Mesenteric fat pad (tissue), 1 donor: ENCODE results near the gene SIDT2. TPM values are rescaled to one million over a fixed set of nuclear protein-coding genes. Genes with fewer than 3 reads are reported as not detected.
A peak's percentile ranks its signal among the peaks of the same experiment; 100 is the strongest.
"Not testable (repeated sequence)": the region's sequence is repeated elsewhere in the genome, so short reads cannot be mapped to it uniquely, and the experiment has no call there.

Experiments used
- DNase-seq: peaks from one replicate; pipeline ENCODE4 v3.0.0-alpha.2; 2020; ENCODE audit warnings: low spot score
- long read RNA-seq: library from polyadenylated mRNA; unstranded; transcript quantifications from one replicate; pipeline ENCODE4 v2.0.0, GENCODE V29; 2020
- total RNA-seq: library from RNA; stranded (reverse); fragmentation: NEBNext Ultra II Directional; extraction: Animal tissue kit (Norgen Biotek cat#: 25700); gene quantifications from one replicate; pipeline ENCODE4 v1.2.1, GENCODE V29; 2021
- donor health status: DM: yes; HTN: yes; CAD: no.

The SIDT2 gene
- 226 TPM for total RNA-seq
- long read RNA-seq, partial matches to known transcripts: 111 of 139 reads
- long read RNA-seq, other reads (novel, unspliced or antisense): 24 of 139 reads

- peak; percentile 98 for DNase-seq
Observed at GRCh38 chr11:117178210-117179034, at the start of gene SIDT2. SIDT2 (plus strand) TSS chr11:117178743; CDS start chr11:117179264, 521 bp downstream.

GRCh38 chr11:117130396-117130795 lies 48.1 kb upstream of the SIDT2 start:
- not testable (repeated sequence) for DNase-seq

DNA sequence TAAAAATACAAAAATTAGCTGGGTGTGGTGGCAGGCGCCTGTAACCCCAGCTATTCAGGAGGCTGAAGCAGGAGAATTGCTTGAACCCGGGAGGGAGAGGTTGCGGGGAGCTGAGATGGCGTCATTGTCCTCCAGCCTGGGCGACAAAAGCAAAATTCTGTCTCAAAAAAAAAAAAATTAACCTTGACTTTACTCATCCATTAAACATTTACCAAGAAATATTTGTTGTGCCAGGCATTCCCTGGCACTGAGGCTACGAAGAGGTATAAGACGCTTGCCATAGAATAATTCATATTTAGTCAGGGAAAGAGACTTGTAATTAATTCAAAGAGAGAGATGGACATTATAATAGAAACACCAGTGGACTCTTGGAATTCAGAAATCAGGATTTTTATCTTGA lies 47.7 kb upstream of the SIDT2 start:
- DNase-seq: no peak

DNA sequence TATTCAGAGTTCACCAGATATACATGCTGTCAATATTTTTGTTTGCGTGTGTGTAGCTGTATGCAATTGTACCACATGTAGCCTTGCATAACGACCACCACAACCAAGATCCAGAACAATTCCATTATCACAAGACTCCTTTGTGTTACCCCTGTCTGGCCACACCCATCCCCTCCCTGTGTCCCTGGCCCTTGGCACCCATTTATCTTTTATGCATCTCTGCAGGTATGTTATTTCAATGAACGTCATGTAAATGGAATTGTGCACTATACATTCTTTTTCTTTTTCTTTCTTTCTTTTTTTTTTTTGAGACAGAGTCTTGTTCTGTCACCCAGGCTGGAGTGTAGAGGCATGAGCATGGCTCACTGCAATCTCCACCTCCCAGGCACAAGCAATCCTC lies 44.1 kb upstream of the SIDT2 start:
- no peak for DNase-seq

- DNase-seq: not testable (repeated sequence)
Observed at GRCh38 chr11:117134979-117135378, 43.6 kb upstream of the SIDT2 start.

GRCh38 chr11:117137223-117138086 lies 41.1 kb upstream of the SIDT2 start:
- DNase-seq: not testable (repeated sequence)

DNA sequence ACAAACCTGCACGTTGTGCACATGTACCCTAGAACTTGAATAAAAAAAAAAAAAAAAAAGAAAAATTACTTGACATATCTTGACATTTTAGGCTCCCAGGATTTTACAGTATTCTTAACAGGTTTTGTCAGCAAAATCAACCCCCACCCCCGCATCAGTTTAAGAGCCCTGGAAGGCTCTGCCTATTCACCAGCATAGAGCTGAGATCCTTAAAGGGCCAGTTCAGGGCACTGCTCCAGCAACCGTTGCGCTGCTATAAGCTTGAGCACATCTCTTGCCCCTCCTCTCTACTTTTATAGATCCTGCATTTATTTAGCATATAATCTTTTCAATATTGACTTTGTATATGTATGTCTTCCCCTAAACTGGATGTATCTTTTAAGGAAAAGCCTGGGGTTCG lies 35.2 kb upstream of the SIDT2 start:
- no peak for DNase-seq

DNA sequence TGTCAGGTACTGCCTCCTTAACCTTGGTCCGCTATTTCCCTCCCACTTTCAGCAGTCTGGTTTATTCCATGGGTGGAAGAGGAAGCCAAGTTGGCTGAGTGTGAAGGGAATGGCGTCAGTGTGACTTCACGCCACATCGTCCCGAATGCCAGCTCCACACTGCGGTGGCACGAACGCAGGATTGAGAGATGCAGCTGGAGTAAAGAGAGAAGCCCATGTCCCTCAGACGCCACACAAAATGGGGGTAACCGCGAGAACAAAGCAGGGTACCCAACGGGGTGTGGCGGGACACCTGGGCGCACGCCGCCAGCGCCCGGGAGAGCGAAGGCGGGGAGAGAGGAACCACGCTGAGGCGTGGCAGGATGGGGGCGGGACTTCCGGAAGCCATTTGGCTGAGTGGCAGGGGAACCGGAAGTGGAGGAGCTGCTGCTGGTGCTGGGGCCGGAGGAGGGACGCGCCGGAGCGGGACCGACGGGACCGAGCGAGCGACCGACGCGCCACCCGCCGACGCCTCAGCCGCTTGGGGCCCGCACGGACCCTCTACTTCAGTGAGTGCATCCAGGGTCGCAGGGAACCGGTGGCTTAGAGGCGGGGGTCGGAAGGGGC lies 34.6 kb upstream of the SIDT2 start, which contains the start of gene PAFAH1B2:
Gene PAFAH1B2, plus strand, starts transcription at position 417 of the 606 bp plus-strand sequence. CDS start 8,161 bp downstream, outside the sequence.
- peak; percentile 98 for DNase-seq

GRCh38 chr11:117144477-117145392 lies 33.8 kb upstream of the SIDT2 start:
- DNase-seq: no peak

DNA sequence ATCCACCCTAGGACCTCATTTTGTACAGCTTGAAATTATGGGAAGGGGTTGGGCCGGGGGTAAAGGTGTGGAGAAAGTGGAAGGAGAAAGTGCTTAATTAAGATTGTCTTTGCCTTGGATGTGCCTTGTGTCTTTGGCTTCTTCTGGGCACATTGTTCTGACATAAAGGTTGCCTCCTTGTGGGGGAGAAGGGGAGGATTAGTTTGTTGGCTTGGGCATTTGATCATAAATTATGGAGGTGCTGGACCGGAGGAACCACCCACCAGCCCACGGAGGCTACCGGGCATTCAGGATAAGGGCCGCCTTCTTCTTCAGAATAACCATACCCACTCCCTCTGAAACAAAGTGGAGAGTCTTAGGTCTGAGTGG lies 33.2 kb upstream of the SIDT2 start:
- no peak for DNase-seq

- no peak for DNase-seq
Observed at GRCh38 chr11:117146521-117146920, 32.0 kb upstream of the SIDT2 start.

GRCh38 chr11:117152066-117152465 lies 26.5 kb upstream of the SIDT2 start:
- no peak for DNase-seq

DNA sequence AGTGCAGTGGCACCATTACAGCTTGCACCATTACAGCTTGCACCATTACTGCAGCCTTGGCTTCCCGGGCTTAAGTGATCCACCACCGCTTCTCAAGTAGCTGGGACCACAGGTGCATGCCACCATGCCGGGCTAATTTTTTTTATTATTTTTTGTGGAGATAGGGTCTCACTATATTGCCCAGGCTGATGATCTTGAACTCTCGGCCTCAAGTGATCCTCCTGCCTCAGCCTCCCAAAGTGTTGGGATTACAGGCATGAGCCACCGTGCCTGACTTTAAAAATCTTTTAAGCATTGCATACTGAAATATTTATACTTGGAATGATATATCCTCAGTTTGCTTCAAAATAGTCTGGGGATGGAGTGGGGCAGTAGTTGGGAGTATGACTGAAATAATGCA lies 24.1 kb upstream of the SIDT2 start:
- DNase-seq: no peak

GRCh38 chr11:117157507-117157906 lies 21.0 kb upstream of the SIDT2 start:
- DNase-seq: no peak

DNA sequence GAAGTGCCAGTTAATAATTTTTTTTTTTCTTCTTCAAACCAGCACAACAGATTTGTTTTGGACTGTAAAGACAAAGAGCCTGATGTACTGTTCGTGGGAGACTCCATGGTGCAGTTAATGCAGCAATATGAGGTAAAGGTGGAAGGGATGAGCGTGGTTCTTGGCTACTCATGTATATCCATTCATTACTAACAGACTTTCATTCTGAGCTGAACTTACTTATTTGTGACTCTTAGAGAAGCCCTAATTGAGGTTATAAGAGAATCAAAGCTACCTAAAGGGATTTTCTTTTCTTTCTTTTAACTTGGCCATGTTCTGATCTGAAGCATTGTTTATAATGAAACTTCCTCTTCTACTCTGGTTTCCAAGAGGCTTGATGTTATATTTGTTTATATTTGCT lies 18.7 kb upstream of the SIDT2 start:
- no peak for DNase-seq

DNA sequence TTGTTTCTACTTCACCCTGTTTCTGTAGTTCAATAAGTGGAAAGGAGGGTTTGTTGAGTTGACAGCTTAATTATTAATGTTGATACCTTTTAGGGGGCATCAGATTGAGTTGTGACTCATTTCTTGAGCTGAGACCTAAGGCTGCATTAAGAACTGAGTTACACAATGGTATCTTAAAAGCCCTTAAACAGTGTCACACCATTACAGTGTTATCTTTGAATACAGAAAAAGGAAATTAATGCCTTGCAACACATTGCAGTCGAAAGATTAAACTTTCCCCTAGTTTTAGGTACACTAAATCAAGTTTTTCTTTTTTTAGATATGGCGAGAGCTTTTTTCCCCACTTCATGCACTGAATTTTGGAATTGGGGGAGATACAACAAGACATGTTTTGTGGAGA lies 17.7 kb upstream of the SIDT2 start:
- no peak for DNase-seq

DNA sequence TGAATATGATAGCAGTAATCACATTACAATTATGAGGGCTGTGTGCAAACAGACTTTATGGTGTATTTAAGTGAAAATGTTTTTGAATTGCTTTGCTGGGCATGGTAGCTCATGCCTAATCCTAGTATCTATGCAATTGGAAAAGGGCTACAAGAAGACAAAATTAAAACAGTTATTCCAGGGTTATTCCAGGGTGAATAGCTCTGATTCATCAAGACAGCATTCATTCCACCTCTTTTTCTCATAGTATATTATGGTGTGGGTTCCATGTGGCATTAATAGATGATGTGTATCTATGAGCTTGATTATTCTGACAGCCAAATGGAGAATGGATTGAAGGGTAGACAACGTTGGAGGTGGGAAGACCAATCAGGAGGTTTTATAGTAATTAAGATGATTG lies 12.1 kb upstream of the SIDT2 start:
- DNase-seq: no peak

DNA sequence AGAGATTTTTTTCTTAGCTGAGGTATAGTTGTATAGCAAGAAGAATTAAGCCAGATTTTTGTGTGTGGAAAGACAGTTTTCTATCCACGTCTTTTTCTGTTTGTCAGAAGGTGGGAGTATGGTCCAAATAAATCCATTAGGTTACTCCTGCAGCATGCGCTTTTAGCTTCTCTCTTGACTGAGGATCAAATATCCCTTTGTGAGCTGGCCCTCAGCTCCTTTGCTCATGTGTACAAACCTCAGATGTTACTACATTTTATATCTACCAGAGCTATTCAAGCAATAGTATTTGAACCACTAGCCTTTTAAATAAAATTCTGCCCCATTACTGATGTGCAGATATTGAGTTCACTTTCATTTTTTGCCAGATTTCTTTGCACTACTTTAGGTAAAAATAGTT lies 8.8 kb upstream of the SIDT2 start:
- DNase-seq: no peak

- DNase-seq: no peak
Observed at GRCh38 chr11:117170210-117170609, 8.3 kb upstream of the SIDT2 start.

DNA sequence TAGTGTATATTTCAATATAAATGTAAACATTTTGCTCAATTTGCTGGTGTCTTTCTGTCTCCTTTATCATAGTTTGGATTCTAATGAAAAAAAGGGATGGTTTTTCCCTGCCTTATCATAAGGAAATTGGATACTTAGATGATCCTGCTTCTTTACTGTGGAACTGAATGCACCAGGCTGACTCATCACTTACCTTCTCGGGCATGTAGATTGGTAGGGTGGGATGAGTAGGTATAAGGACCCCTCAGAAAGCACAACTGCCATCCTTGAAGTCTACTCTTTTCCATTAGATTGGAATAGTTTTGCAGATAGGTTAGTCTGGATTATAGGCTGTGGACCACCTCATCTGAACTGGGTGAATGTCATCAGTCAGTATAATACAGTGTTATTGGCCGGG lies 7.5 kb upstream of the SIDT2 start:
- no peak for DNase-seq
